Measurements from ENCODE around the gene OR10Z1. TPM values are rescaled to one million over a fixed set of nuclear protein-coding genes. Genes with fewer than 3 reads are reported as not detected.

Gene OR10Z1
- total and polyA plus RNA-seq, 2 of the 8 experiments (the other 6 are each of a cell fraction or from before 2014, with no cell fraction given), result not detected

DNA sequence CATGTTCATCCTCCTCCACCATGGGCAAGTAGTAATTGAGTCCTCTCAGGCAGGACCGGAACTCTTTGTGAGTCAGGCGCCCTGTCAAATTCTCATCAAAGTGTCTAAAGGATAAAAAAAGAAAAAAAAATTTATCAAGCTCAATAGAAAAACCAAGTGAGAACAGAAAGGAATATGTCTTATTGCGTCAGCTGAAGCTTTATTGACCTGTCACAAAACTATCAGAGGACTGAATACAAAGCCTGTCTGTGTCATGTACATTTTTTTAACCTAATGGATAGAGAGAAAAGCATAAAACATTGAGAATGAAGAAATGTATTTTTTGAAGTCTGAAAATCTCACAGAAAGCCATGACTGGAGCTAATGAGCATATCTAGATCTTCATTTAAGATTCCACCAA, 8.7 kb downstream of the OR10Z1 start:
- H3K4me1 ChIP-seq (replicated peaks in 1 of 4; ENCODE audit: control insufficient read depth in 3 of 4, insufficient read depth in 4 of 4, low read length in 3 of 4), result no peaks in the 10 kb centered on the region
- H3K79me1 ChIP-seq (ENCODE audit: low read depth, low read length), result no peaks in the 10 kb centered on the region
- H4K20me1 ChIP-seq (replicated peaks in 1 of 2; ENCODE audit: control insufficient read depth in 1 of 2, insufficient read depth in 2 of 2, low read length in 2 of 2), result no peaks in the 10 kb centered on the region
- FAIRE-seq, result no peak
- POLR2A ChIA-PET (ENCODE audit: partially characterized antibody), result no interaction called here
- H4K8ac ChIP-seq (ENCODE audit: extremely low read depth, insufficient read depth, low read length), result no peak overlapping the region
- CTCF ChIA-PET (ENCODE audit: partially characterized antibody), result interaction anchor here (0.6 to 1.4 kb wide), 3 partner anchors 17 to 1132 kb away, joined by 3 read pairs; no protein-coding TSS in a partner anchor
- H3K56ac ChIP-seq (replicated peaks; ENCODE audit: insufficient read length, low read depth, low read length), result no peak overlapping the region
- H3K23ac ChIP-seq (ENCODE audit: insufficient read length), result no peak overlapping the region
- H2AK5ac ChIP-seq (ENCODE audit: low read depth, low read length), result no peak overlapping the region
- no peak overlapping the region for H3K9ac ChIP-seq (replicated peaks in 1 of 4; ENCODE audit: extremely low read depth in 1 of 4, low read depth in 3 of 4, low read length in 3 of 4)
- H4K91ac ChIP-seq (replicated peaks; ENCODE audit: insufficient read length, low read length), result no peak overlapping the region
- H3K23me2 ChIP-seq (ENCODE audit: low read depth, low read length), result no peaks in the 10 kb centered on the region; the same call in 1 of the 2 replicates
- H3K4ac ChIP-seq (replicated peaks; ENCODE audit: insufficient read length, low read depth, low read length), result no peak overlapping the region
- no peak overlapping the region for H2BK120ac ChIP-seq (replicated peaks; ENCODE audit: low read depth, low read length)
- H3K79me2 ChIP-seq (ENCODE audit: control insufficient read depth in 1 of 2, insufficient read depth in 2 of 2, low read length in 2 of 2), result no peaks in the 10 kb centered on the region
- no peak for DNase-seq (ENCODE audit: low read depth in 1 of 2, low spot score in 2 of 2)
- no peaks in the 10 kb centered on the region for H3K36me3 ChIP-seq (ENCODE audit: control insufficient read depth in 2 of 4, insufficient read depth in 4 of 4, low read length in 3 of 4)
- H3K4me3 ChIP-seq (ENCODE audit: extremely low read depth in 1 of 4, insufficient read depth in 2 of 4, low read depth in 3 of 4, low read length in 4 of 4), result no peak overlapping the region
- no peak overlapping the region for H4K5ac ChIP-seq (ENCODE audit: insufficient read length, low read depth, low read length)
- H3K18ac ChIP-seq (ENCODE audit: extremely low read depth, low read length), result no peak overlapping the region
- H2BK12ac ChIP-seq (ENCODE audit: low read depth, low read length), result no peak overlapping the region
- no peak overlapping the region for H3K14ac ChIP-seq (ENCODE audit: insufficient read length)
- H3K27ac ChIP-seq (ENCODE audit: low read depth, low read length), result no peak overlapping the region
- no peak overlapping the region for H2BK15ac ChIP-seq (ENCODE audit: low read length)
- no peaks in the 10 kb centered on the region for H3K9me3 ChIP-seq (ENCODE audit: insufficient read depth in 2 of 2, low read depth in 1 of 2, low read length in 1 of 2)
- H3K4me2 ChIP-seq (ENCODE audit: insufficient read depth in 1 of 2, low read depth in 2 of 2, low read length in 2 of 2), result no peak overlapping the region
- WGBS, 2 experiments (ENCODE audit: extremely low coverage in 1 of 2, insufficient coverage in 1 of 2, insufficient read length in 1 of 2, insufficient replicate concordance in 2 of 2, low coverage in 1 of 2, low lambda C conversion rate in 2 of 2, missing lambda C conversion rate in 1 of 2), result 91% methylated on average over 3 of the region's 3 CpGs; no CpG with 5 or more reads in 1 of the 2 experiments
- H3K27me3 ChIP-seq (replicated peaks in 1 of 4; ENCODE audit: control insufficient read depth in 3 of 4, extremely low read depth in 1 of 4, insufficient read depth in 3 of 4, low read length in 3 of 4), result no peaks in the 10 kb centered on the region
- H2BK20ac ChIP-seq (ENCODE audit: low read length), result no peak overlapping the region
- no peak overlapping the region for H2AFZ ChIP-seq (ENCODE audit: low read length)
- no peak overlapping the region for H2BK5ac ChIP-seq (ENCODE audit: low read depth, low read length)
- TF ChIP-seq BACH1 (IDR thresholded peaks at IDR 0.05; ENCODE audit: low read length), result no peak
- TF ChIP-seq SUZ12 (IDR thresholded peaks at IDR 0.05; ENCODE audit: low read length), result no peak
- TF ChIP-seq, protein P1, sequence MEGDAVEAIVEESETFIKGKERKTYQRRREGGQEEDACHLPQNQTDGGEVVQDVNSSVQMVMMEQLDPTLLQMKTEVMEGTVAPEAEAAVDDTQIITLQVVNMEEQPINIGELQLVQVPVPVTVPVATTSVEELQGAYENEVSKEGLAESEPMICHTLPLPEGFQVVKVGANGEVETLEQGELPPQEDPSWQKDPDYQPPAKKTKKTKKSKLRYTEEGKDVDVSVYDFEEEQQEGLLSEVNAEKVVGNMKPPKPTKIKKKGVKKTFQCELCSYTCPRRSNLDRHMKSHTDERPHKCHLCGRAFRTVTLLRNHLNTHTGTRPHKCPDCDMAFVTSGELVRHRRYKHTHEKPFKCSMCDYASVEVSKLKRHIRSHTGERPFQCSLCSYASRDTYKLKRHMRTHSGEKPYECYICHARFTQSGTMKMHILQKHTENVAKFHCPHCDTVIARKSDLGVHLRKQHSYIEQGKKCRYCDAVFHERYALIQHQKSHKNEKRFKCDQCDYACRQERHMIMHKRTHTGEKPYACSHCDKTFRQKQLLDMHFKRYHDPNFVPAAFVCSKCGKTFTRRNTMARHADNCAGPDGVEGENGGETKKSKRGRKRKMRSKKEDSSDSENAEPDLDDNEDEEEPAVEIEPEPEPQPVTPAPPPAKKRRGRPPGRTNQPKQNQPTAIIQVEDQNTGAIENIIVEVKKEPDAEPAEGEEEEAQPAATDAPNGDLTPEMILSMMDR (IDR thresholded peaks at IDR 0.05; ENCODE audit: control extremely low read depth in 1 of 3, insufficient read depth in 1 of 3, low read depth in 1 of 3, low read length in 3 of 3), result no peak
- no peak for TF ChIP-seq ZNF274 (IDR thresholded peaks at IDR 0.05; ENCODE audit: borderline replicate concordance, extremely low read depth, low read length)
- TF ChIP-seq KDM4A (IDR thresholded peaks at IDR 0.05; ENCODE audit: low read depth, low read length, severe bottlenecking), result no peak
- TF ChIP-seq RNF2 (IDR thresholded peaks at IDR 0.05; ENCODE audit: borderline replicate concordance, low read depth, low read length, missing control alignments, poor library complexity, severe bottlenecking), result no peak
- no peak for TF ChIP-seq GABPA (IDR thresholded peaks at IDR 0.05; ENCODE audit: borderline replicate concordance, insufficient read depth, low read length)
- no peak for TF ChIP-seq CBX8 (IDR thresholded peaks at IDR 0.05; ENCODE audit: borderline replicate concordance, low read depth, low read length)
- TF ChIP-seq TBP (IDR thresholded peaks at IDR 0.05; ENCODE audit: low read depth, low read length), result no peak
